ENCODE measurements around the gene USE1.

- TF ChIP-seq POLR2AphosphoS5 (IDR thresholded peaks at IDR 0.05) (no peak), POLR2A (IDR thresholded peaks at IDR 0.05) (no peak), CTCF (IDR thresholded peaks at IDR 0.05) (no peak)
These were observed 42.4 kb upstream of the USE1 start for GRCh38 chr19:17172624-17173345.

Measured in prostate gland (tissue), 2 donors.